ENCODE results near the gene FNIP1.
A peak's percentile ranks its signal among the peaks of the same experiment; 100 is the strongest.
"Not testable (repeated sequence)": the region's sequence is repeated elsewhere in the genome, so short reads cannot be mapped to it uniquely, and the experiment has no call there.

The FNIP1 gene

GRCh38 chr5:131635684-131636572 lies 160.9 kb downstream of the FNIP1 start:
- DNase-seq (ENCODE audit: low read depth), result no peak

- peak; percentile 100 for DNase-seq (ENCODE audit: low read depth)
These were observed 161.7 kb downstream of the FNIP1 start, which contains the start of gene RAPGEF6 for GRCh38 chr5:131634996-131635683. Gene RAPGEF6, minus strand, starts transcription at chr5:131635229. Its CDS starts 199 bp downstream, at chr5:131635030.

GRCh38 chr5:131634666-131634995 lies 162.2 kb downstream of the FNIP1 start:
- DNase-seq (ENCODE audit: low read depth), result no peak

- no peak for DNase-seq (ENCODE audit: low read depth)
These were observed 162.6 kb downstream of the FNIP1 start for GRCh38 chr5:131634238-131634637.

- no peak for DNase-seq (ENCODE audit: low read depth)
These were observed 163.0 kb downstream of the FNIP1 start for GRCh38 chr5:131633830-131634229.

GRCh38 chr5:131630963-131631350 lies 165.9 kb downstream of the FNIP1 start:
- peak; percentile 37 for DNase-seq (ENCODE audit: low read depth)

- DNase-seq (ENCODE audit: low read depth), result no peak
These were observed 166.4 kb downstream of the FNIP1 start for GRCh38 chr5:131630208-131630962.

- peak; percentile 28 for DNase-seq (ENCODE audit: low read depth)
These were observed 167.8 kb downstream of the FNIP1 start for GRCh38 chr5:131628990-131629389.

GRCh38 chr5:131627207-131627865 lies 169.5 kb downstream of the FNIP1 start:
- no peak for DNase-seq (ENCODE audit: low read depth)

- DNase-seq (ENCODE audit: low read depth), result peak; percentile 36
These were observed 174.2 kb downstream of the FNIP1 start for GRCh38 chr5:131622633-131623032.

- DNase-seq (ENCODE audit: low read depth), result not testable (repeated sequence)
These were observed 175.7 kb downstream of the FNIP1 start for GRCh38 chr5:131621164-131621563.

- no peak for DNase-seq (ENCODE audit: low read depth)
These were observed 177.7 kb downstream of the FNIP1 start for GRCh38 chr5:131619102-131619501.

GRCh38 chr5:131617140-131617822 lies 179.5 kb downstream of the FNIP1 start:
- DNase-seq (ENCODE audit: low read depth), result no peak

- no peak for DNase-seq (ENCODE audit: low read depth)
These were observed 180.9 kb downstream of the FNIP1 start for GRCh38 chr5:131615957-131616356.

- no peak for DNase-seq (ENCODE audit: low read depth)
These were observed 183.4 kb downstream of the FNIP1 start for GRCh38 chr5:131613423-131613822.

- no peak for DNase-seq (ENCODE audit: low read depth)
These were observed 185.8 kb downstream of the FNIP1 start for GRCh38 chr5:131611064-131611381.

- DNase-seq (ENCODE audit: low read depth), result peak; percentile 92
These were observed 186.4 kb downstream of the FNIP1 start for GRCh38 chr5:131610198-131611063.

- DNase-seq (ENCODE audit: low read depth), result peak; percentile 48
These were observed 187.0 kb downstream of the FNIP1 start for GRCh38 chr5:131609774-131610173.

GRCh38 chr5:131608597-131608996 lies 188.2 kb downstream of the FNIP1 start:
- no peak for DNase-seq (ENCODE audit: low read depth)

- peak; percentile 59 for DNase-seq (ENCODE audit: low read depth)
These were observed 188.8 kb downstream of the FNIP1 start for GRCh38 chr5:131607903-131608540.

All from amniotic epithelial cell (primary cell).